Measurements from ENCODE around the gene SLC9B2. TPM values are rescaled to one million over a fixed set of nuclear protein-coding genes. Genes with fewer than 3 reads are reported as not detected.

SLC9B2 gene
- total RNA-seq, 1 donor from 2014 or later: 16.3 TPM

DNA sequence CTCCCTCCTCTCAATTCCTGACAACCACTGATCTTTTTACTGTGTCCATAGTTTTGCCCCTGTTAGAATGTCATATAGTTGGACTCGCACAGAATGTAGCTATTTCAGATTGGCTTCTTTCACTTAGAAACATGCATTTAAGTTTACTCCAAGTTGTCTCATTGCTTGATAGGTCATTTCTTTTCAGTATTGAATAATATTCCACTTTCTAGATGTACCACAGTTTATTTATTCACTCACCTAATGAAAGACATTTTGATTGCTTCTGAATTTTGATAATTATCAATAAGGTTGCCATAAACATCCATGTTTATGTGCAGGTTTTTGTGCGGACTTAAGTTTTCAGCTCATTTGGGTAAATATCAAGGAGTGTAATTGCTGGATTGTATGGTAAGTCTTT lies 95.6 kb downstream of the SLC9B2 start:
- Histone ChIP-seq H3K27ac (ENCODE audit: low read depth, low read length) (no peak overlapping the region), H3K36me3 (ENCODE audit: insufficient read depth, low read length) (no peaks in the 10 kb centered on the region), H3K9ac (ENCODE audit: low read length) (no peak overlapping the region), H3K9me3 (ENCODE audit: insufficient read depth, low read depth, low read length) (no peaks in the 10 kb centered on the region), H2AFZ (ENCODE audit: low read depth, low read length) (no peak overlapping the region), H3K4me1 (ENCODE audit: insufficient read depth, low read length) (no peaks in the 10 kb centered on the region), H3K4me2 (ENCODE audit: low read length) (no peak overlapping the region), H3K4me3 (ENCODE audit: insufficient read depth, low read depth, low read length) (no peak overlapping the region), H4K20me1 (ENCODE audit: insufficient read depth, low read length) (no peaks in the 10 kb centered on the region), H3K27me3 (ENCODE audit: insufficient read depth, low read length) (no peaks in the 10 kb centered on the region), H3K79me2 (ENCODE audit: insufficient read depth, low read length) (no peaks in the 10 kb centered on the region)
- FAIRE-seq: no peak
- no peak for TF ChIP-seq EZH2 (IDR thresholded peaks at IDR 0.05; ENCODE audit: insufficient read depth, low read length)
- no peak overlapping the region for H3K27ac Mint-ChIP-seq (ENCODE audit: unreplicated experiment)
- H3K4me1 Mint-ChIP-seq (ENCODE audit: low read depth, unreplicated experiment): no peaks in the 10 kb centered on the region
- no peak for DNase-seq (ENCODE audit: low read depth)
- peaks cover 2% of the 10 kb centered on the region for H3K9me3 Mint-ChIP-seq (ENCODE audit: unreplicated experiment)
- H3K36me3 Mint-ChIP-seq (ENCODE audit: low read depth, unreplicated experiment): no peaks in the 10 kb centered on the region
- H3K27me3 Mint-ChIP-seq (ENCODE audit: low read depth, unreplicated experiment): no peaks in the 10 kb centered on the region
- no peak overlapping the region for H3K4me3 Mint-ChIP-seq (ENCODE audit: unreplicated experiment)

Other genes with a start within 250 kb of the SLC9B2 start
- gene UBE2D3, start 249.2 kb downstream of the SLC9B2 start, total RNA-seq: 300 and 340 TPM in 2 replicates
- gene CISD2, start 207.8 kb downstream of the SLC9B2 start, total RNA-seq: 29.4 and 31.0 TPM in 2 replicates
- gene SLC9B1, start 57.1 kb downstream of the SLC9B2 start, total RNA-seq: 0.16 and 0.36 TPM in 2 replicates
- gene BDH2, start 23.1 kb upstream of the SLC9B2 start, total RNA-seq: 31.0 TPM in 2 replicates
- gene CENPE, start 121.6 kb upstream of the SLC9B2 start, total RNA-seq: 3.7 and 5.6 TPM in 2 replicates